ENCODE measurements around the gene KNG1.

DNA sequence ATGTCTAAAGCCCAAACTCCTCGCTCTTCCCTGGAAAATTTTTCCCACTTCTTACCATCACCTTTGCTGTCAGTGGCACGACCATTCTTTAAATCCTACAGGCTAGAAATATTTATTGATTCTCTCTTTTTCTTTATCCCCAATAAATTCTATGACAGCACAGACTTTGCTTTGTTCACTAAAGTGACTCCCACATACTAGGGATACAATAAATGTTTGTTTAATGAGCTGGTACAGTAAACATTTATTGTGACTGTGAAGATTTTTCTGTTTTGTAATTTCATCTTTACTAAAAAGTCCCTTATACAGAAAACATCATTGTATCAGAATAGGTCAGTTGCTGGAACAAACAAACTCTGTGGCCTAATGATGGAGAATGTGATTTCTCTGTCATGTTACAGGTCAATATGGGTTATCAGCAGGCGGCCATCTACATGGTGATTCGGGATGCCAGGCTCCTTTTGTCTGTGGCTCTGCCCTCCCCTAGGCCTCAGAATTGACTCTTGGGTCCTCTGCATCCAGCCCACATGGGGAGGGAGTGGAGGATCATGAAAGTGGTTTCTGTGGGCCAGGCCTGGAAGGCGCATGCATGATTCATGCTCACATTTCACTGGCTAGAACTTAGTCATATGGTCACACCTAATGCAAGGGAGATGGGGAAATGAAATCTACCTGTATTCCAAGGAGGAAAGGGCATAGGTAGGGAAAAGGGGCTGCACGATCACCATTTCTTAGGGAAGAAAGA lies 22.7 kb upstream of the KNG1 start:
- TF ChIP-seq, protein P1, sequence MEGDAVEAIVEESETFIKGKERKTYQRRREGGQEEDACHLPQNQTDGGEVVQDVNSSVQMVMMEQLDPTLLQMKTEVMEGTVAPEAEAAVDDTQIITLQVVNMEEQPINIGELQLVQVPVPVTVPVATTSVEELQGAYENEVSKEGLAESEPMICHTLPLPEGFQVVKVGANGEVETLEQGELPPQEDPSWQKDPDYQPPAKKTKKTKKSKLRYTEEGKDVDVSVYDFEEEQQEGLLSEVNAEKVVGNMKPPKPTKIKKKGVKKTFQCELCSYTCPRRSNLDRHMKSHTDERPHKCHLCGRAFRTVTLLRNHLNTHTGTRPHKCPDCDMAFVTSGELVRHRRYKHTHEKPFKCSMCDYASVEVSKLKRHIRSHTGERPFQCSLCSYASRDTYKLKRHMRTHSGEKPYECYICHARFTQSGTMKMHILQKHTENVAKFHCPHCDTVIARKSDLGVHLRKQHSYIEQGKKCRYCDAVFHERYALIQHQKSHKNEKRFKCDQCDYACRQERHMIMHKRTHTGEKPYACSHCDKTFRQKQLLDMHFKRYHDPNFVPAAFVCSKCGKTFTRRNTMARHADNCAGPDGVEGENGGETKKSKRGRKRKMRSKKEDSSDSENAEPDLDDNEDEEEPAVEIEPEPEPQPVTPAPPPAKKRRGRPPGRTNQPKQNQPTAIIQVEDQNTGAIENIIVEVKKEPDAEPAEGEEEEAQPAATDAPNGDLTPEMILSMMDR (IDR thresholded peaks at IDR 0.05) = no peak
- TF ChIP-seq POLR2A (IDR thresholded peaks at IDR 0.05) = no peak
